K562 (cell line): Measurements from ENCODE around the gene MPIG6B. TPM values are rescaled to one million over a fixed set of nuclear protein-coding genes. Genes with fewer than 3 reads are reported as not detected.
A peak's percentile ranks its signal among the peaks of the same experiment; 100 is the strongest.

Experiments used
- ATAC-seq: fragments of 200-7000 bp; cut with Tn5 transposase; 3 replicates; pipeline ENCODE4 v1.9.1; 2020; ENCODE audit warnings: moderate library complexity
- BruUV-seq: library from RNA; stranded (reverse); fragments of 400-500 nt; replicated peaks from 2 replicates; lab custom pipeline; 2021; lab: Mats Ljungman, UMichigan
- CTCF ChIA-PET: fragments of 300-600 bp; formaldehyde crosslinking; extraction: SDS; loops from one replicate; lab custom pipeline; 2021; ENCODE audit warnings: low intra/inter-chr PET ratio; lab: Yijun Ruan, JAX
- POLR2A ChIA-PET: fragments of 300-600, 350-650 bp; sonication (Branson Sonifier 250); formaldehyde crosslinking; extraction: SDS; loops from one replicate; lab custom pipeline; 2021; ENCODE audit warnings: antibody characterized with exemption, inconsistent platforms; lab: Yijun Ruan, JAX
- DNase-seq, 4 experiments: peaks; one replicate each; pipeline versions ENCODE4 v3.0.0 to v3.0.0-alpha.2; 2011 to 2018; ENCODE audit warnings: low spot score in 3 of 4, mixed read lengths in 3 of 4; ENCODE audit errors: extremely low read depth in 1 of 4
- FAIRE-seq: peaks from 2 replicates; lab custom pipeline; 2011; peaks lifted over from hg19 to GRCh38; lab: Jason Lieb, UNC
- H2AFZ ChIP-seq: 2 replicates; pipeline ENCODE4 v1.6.0; 2011; ENCODE audit warnings: low read depth, low read length, control low read depth, inconsistent platforms
- H3K27ac ChIP-seq: fragments of 200-600 bp; 3 replicates; pipeline ENCODE4 v1.8.0; 2011; ENCODE audit warnings: low read depth, mild to moderate bottlenecking, control low read depth, inconsistent platforms, low read length, moderate library complexity, mixed read lengths; ENCODE audit errors: extremely low read depth
- H3K27me3 ChIP-seq, 2 experiments: fragments of 300-600 bp in 1 of 2; 2 replicates in 1 of 2; 3 replicates in 1 of 2; pipeline versions ENCODE4 v1.6.0 to v1.8.0; 2011; ENCODE audit warnings: inconsistent platforms in 2 of 2, low read length in 2 of 2, mild to moderate bottlenecking in 1 of 2, mixed read lengths in 1 of 2, moderate library complexity in 1 of 2; ENCODE audit not compliant: control insufficient read depth in 2 of 2, insufficient read depth in 2 of 2
- H3K36me3 ChIP-seq: fragments of 300-600 bp; 3 replicates; pipeline ENCODE4 v1.8.0; 2011; ENCODE audit warnings: mild to moderate bottlenecking, low read length, inconsistent platforms; ENCODE audit not compliant: control insufficient read depth, insufficient read depth
- H3K4me1 ChIP-seq, 2 experiments: fragments of 200-600 bp in 1 of 2; replicated peaks in 1 of 2; 2 replicates in 1 of 2; 3 replicates in 1 of 2; pipeline versions ENCODE4 v1.5.1 to v1.8.0; 2011; ENCODE audit warnings: inconsistent platforms in 2 of 2, low read length in 2 of 2, mild to moderate bottlenecking in 1 of 2, mixed read lengths in 1 of 2, moderate library complexity in 1 of 2; ENCODE audit not compliant: control insufficient read depth in 2 of 2, insufficient read depth in 2 of 2
- H3K4me2 ChIP-seq: 2 replicates; pipeline ENCODE4 v1.6.1; 2011; ENCODE audit warnings: low read length, control low read depth, inconsistent platforms, mixed read lengths; ENCODE audit not compliant: insufficient read depth
- H3K4me3 ChIP-seq: fragments of 200-600 bp; sonication (generic), shearing (Covaris generic); 2 replicates; pipeline ENCODE4 v1.5.1; 2016; ENCODE audit warnings: control low read depth, inconsistent platforms
- H3K79me2 ChIP-seq: fragments of 200-600 bp; 3 replicates; pipeline ENCODE4 v1.8.0; 2011; ENCODE audit warnings: low read length, inconsistent platforms; ENCODE audit not compliant: control insufficient read depth, insufficient read depth
- H3K9ac ChIP-seq, 2 experiments: 2 replicates each; pipeline versions ENCODE4 v1.6.0 to v1.6.1; 2011; ENCODE audit warnings: low read depth in 2 of 2, low read length in 2 of 2, control low read depth in 1 of 2, inconsistent platforms in 1 of 2, mild to moderate bottlenecking in 1 of 2, mixed read lengths in 1 of 2; ENCODE audit not compliant: insufficient read depth in 1 of 2
- H3K9me1 ChIP-seq: one replicate; pipeline ENCODE4 v1.6.0; 2011; ENCODE audit warnings: inconsistent platforms, mild to moderate bottlenecking, low read length, moderate library complexity; ENCODE audit not compliant: control insufficient read depth, insufficient read depth
- H3K9me3 ChIP-seq: replicated peaks from 2 replicates; pipeline ENCODE4 v1.5.1; 2011; ENCODE audit warnings: low read depth, low read length, inconsistent platforms; ENCODE audit not compliant: control insufficient read depth, insufficient read depth
- H4K20me1 ChIP-seq: replicated peaks from 2 replicates; pipeline ENCODE4 v1.6.1; 2011; ENCODE audit warnings: low read length, inconsistent platforms, mixed read lengths; ENCODE audit not compliant: control insufficient read depth, insufficient read depth
- BDP1 ChIP-seq: IDR thresholded peaks from 3 replicates; pipeline ENCODE4 v1.6.1; 2011; ENCODE audit not compliant: insufficient read length, insufficient read depth
- BRF1 ChIP-seq: IDR thresholded peaks from 3 replicates; pipeline ENCODE4 v1.6.1; 2011; ENCODE audit warnings: borderline replicate concordance, mild to moderate bottlenecking; ENCODE audit not compliant: insufficient read length; ENCODE audit errors: extremely low read depth
- CHCHD3 ChIP-seq: fragments of 250-450 bp; sonication (Bioruptor Pico); IDR thresholded peaks from 2 replicates; pipeline ENCODE4 v2.1.2; 2022; ENCODE audit warnings: mild to moderate bottlenecking
- DNMT1 ChIP-seq: fragments of 450-650 bp; IDR thresholded peaks from 2 replicates; pipeline ENCODE4 v1.6.1; 2016; ENCODE audit warnings: antibody characterized with exemption, mild to moderate bottlenecking
- ELF1 ChIP-seq: fragments of 200-800 bp; sonication (Bioruptor generic); IDR thresholded peaks from 2 replicates; pipeline ENCODE4 v1.6.1; 2016; ENCODE audit warnings: missing genetic modification characterization, missing compliant biosample characterization
- FIP1L1 ChIP-seq: fragments of 200-400 bp; formaldehyde crosslinking; IDR thresholded peaks from 2 replicates; pipeline ENCODE4 v1.6.1; 2018; ENCODE audit warnings: mild to moderate bottlenecking, low read depth, low read length; ENCODE audit not compliant: poor library complexity, severe bottlenecking
- GTF2A2 ChIP-seq: IDR thresholded peaks from 2 replicates; pipeline ENCODE4 v1.6.1; 2016; ENCODE audit warnings: mild to moderate bottlenecking, missing genetic modification characterization, missing compliant biosample characterization
- KDM2B ChIP-seq: fragments of 250-450 bp; sonication (Bioruptor Pico); IDR thresholded peaks from 2 replicates; pipeline ENCODE4 v1.8.0; 2021; ENCODE audit warnings: mild to moderate bottlenecking, moderate library complexity
- KDM5B ChIP-seq: fragments of 200-600 bp; sonication (generic); IDR thresholded peaks from 2 replicates; pipeline ENCODE4 v1.6.1; 2012; ENCODE audit warnings: low read depth, mild to moderate bottlenecking, moderate library complexity, low read length, control low read depth, inconsistent platforms; ENCODE audit not compliant: insufficient replicate concordance
- L3MBTL2 ChIP-seq: fragments of 450-650 bp; IDR thresholded peaks from 2 replicates; pipeline ENCODE4 v1.6.1; 2016; ENCODE audit warnings: mild to moderate bottlenecking, moderate library complexity
- PTBP1 ChIP-seq: fragments of 200-400 bp; formaldehyde crosslinking; IDR thresholded peaks from 2 replicates; pipeline ENCODE4 v1.6.1; 2017; ENCODE audit warnings: low read depth, low read length
- SETDB1 ChIP-seq: IDR thresholded peaks from one replicate; pipeline ENCODE4 v1.6.1; 2012; ENCODE audit warnings: low read length, control low read depth, inconsistent platforms
- TGIF2 ChIP-seq: sonication (generic); formaldehyde crosslinking; IDR thresholded peaks from 2 replicates; pipeline ENCODE4 v1.8.1; 2022; ENCODE audit warnings: mild to moderate bottlenecking, missing genetic modification reagents, moderate library complexity
- ZNF263 ChIP-seq: sonication (generic); formaldehyde crosslinking; IDR thresholded peaks from 2 replicates; pipeline ENCODE4 v1.8.0; 2022; ENCODE audit warnings: mild to moderate bottlenecking, missing genetic modification reagents, borderline replicate concordance
- ZNF282 ChIP-seq: sonication (generic); formaldehyde crosslinking; IDR thresholded peaks from 2 replicates; pipeline ENCODE4 v1.8.1; 2023; ENCODE audit warnings: missing genetic modification reagents
- ZNF695 ChIP-seq: fragments of 450-650 bp; formaldehyde crosslinking; IDR thresholded peaks from 2 replicates; pipeline ENCODE4 v1.4.0; 2020; ENCODE audit warnings: mild to moderate bottlenecking, moderate library complexity
- WGBS: fragments of 100-300 bp; shearing (Covaris generic); methylation state at CpG from one replicate; pipeline ENCODE4 v1.1.6; 2016; ENCODE audit warnings: low coverage, mixed read lengths; ENCODE audit not compliant: insufficient coverage; ENCODE audit errors: missing lambda C conversion rate; 5-methylcytosine and 5-hydroxymethylcytosine counted together
- in situ Hi-C: fragments of 300-500 bp; cut with MboI; formaldehyde crosslinking; loops from 4 replicates; pipeline ENCODE4 v1.15.0; 2018; ENCODE audit warnings: inconsistent platforms, mixed read lengths
- intact Hi-C: fragments of 100-400 bp; cut with micrococcal nuclease; formaldehyde crosslinking; loops from 2 replicates; pipeline ENCODE4 v1.14.2; 2022
- polyA plus RNA-seq, 8 experiments: library from polyadenylated mRNA; depleted of rRNA in 4 of 8; stranded (reverse) in 5 of 8; unstranded in 3 of 8; fragments of >200 nt; fragmentation: Nextera tagmentation in 2 of 8; fragmentation: Illumina TruSeq in 1 of 8; extraction: Ambion mirVana in 2 of 8; extraction: Trizol in 1 of 8; gene quantifications; 2 replicates each; pipeline versions ENCODE4 v1.2.1 to v1.2.3, GENCODE V29; 2011 to 2014; ENCODE audit warnings: inconsistent platforms in 1 of 8, missing spikeins in 1 of 8
- total RNA-seq, 7 experiments: library from RNA; depleted of rRNA in 6 of 7; stranded (reverse); fragments of >200 nt in 6 of 7; fragmentation: Illumina TruSeq in 2 of 7; extraction: Trizol in 2 of 7; gene quantifications; 2 replicates each; pipeline versions ENCODE4 v1.2.1 to v1.2.3, GENCODE V29; 2011 to 2021; ENCODE audit warnings: low replicate concordance in 1 of 7
- TF ChIP-seq, protein P1 (sequence below): IDR thresholded peaks from 2 replicates; pipeline ENCODE4 v1.6.1; 2012; ENCODE audit warnings: low read depth, low read length, improper control_type of control experiment, borderline replicate concordance

Gene MPIG6B
- total and polyA plus RNA-seq, 9 of the 15 experiments (the other 6 are each of a cell fraction or from before 2014, with no cell fraction given), result 0.11 to 1.2 (median 0.28) TPM; not detected in 1

DNA sequence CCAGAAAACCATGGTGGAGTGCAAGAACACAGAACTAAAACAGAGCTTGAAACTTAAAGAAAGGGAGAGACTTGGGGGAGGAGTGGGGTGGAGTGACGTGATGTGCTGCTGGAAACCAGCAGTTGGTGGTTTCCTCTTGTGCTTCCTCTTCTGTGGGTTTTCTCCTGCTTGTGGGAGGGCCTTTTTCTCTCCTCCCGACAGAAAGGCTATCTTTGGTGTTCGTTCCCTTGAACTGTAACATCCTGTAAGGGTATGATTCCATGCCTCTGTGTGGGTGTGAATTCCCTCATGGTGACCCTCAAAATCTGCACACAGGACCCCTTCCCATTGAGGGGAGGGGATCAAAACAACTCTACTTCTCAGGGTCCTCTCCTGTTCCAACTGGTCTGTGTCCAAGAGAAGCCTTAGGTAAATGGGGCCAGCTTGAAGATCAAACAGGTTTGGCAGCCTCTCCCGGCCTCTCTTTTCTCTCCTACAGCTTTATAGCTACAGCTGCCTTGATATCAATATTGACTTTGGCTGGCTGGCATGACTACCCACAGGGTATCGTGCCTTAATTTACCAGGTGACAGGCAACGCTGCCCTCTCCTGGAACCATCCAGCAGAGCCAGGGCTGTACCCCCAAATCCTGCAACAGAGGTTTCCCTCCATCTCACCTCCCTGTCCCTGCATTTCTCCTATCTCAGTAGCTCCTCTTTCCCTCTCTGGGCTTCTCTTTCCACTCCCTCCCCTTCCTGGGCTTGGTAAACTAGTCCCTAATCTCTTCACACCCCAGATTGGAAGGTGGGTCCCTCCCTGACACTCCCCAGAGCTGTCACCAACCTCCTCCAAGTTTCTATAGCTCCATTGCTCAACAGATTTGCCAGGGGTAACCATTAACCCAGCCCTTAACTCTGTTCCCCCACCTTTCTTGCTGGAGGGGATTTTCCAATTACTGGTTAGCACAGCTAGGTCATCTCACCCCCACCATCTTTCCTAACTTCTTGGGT is 15.1 kb downstream of the MPIG6B start (continued):
- TF ChIP-seq, protein P1, sequence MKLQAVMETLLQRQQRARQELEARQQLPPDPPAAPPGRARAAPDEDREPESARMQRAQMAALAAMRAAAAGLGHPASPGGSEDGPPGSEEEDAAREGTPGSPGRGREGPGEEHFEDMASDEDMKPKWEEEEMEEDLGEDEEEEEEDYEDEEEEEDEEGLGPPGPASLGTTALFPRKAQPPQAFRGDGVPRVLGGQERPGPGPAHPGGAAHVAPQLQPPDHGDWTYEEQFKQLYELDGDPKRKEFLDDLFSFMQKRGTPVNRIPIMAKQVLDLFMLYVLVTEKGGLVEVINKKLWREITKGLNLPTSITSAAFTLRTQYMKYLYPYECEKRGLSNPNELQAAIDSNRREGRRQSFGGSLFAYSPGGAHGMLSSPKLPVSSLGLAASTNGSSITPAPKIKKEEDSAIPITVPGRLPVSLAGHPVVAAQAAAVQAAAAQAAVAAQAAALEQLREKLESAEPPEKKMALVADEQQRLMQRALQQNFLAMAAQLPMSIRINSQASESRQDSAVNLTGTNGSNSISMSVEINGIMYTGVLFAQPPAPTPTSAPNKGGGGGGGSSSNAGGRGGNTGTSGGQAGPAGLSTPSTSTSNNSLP, result no peak; the same call in 1 of the 2 replicates
- 0 out of 2 replicates have a peak, but pooled peaks have one; percentile 32 for TF ChIP-seq CHCHD3
- TF ChIP-seq KDM2B (CRISPR knock-in tag), result 0 out of 2 replicates have a peak, but pooled peaks have one; percentile 76
- no peak for TF ChIP-seq L3MBTL2
- TF ChIP-seq BDP1, result no peak

DNA sequence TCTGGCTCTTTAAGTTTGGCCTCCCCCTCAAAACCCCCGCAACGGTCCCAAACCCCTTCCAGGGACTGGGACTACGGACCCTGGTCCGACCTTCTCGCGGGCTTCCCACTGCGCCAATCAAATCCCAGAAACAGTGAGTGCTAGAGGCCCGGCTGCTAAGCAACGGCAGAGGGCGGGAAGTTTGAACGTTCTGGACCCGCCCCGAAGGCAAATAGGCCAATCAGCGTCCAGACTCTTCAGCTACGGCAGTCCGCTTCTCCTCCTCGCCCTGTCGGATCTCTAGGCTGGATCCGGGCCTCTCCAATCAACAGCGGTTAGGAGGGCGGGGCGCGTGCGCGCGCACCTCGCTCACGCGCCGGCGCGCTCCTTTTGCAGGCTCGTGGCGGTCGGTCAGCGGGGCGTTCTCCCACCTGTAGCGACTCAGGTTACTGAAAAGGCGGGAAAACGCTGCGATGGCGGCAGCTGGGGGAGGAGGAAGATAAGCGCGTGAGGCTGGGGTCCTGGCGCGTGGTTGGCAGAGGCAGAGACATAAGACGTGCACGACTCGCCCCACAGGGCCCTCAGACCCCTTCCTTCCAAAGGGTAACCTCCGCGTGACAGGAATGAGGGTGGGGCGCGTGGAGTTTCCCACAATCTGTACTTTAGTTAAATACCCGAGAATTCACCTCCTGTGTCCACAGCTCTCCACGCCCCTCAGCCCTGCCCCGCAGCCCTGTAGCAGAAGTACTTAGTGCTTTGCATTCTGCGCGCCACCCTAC is 16.6 kb downstream of the MPIG6B start, which contains the start of gene MSH5:
MSH5 (plus strand) TSS at position 367 of the 758 bp plus-strand sequence. CDS start 462 bp downstream, outside the sequence.
- H3K9me3 ChIP-seq, result no peaks in the 10 kb centered on the region
- peak within 1 kb of the TSS; percentile 92 to 99 for H3K9ac ChIP-seq
- BruUV-seq, result TSS peak; percentile 79
- H3K79me2 ChIP-seq, result peaks cover 69% of the 10 kb centered on the region
- H3K9me1 ChIP-seq, result no peaks in the 10 kb centered on the region
- under 1% methylated on average over 58 of the region's 58 CpGs for WGBS
- H3K27me3 ChIP-seq, result no peaks in the 10 kb centered on the region
- in situ Hi-C loops, result no loop called here
- FAIRE-seq, result peak; percentile 99
- intact Hi-C loops, result loop anchor here (2.0 to 10.0 kb wide), 3 partner anchors 87 to 389 kb away; partner anchors contain the start of genes ATF6B, DXO and HSPA1B
- peaks cover 56 to 61% of the 10 kb centered on the region in 2 experiments for H3K4me1 ChIP-seq
- peak within 1 kb of the TSS; percentile 64 for H3K4me3 ChIP-seq
- ATAC-seq, result peak; percentile 84
- POLR2A ChIA-PET, result interaction anchor here (0.9 to 13.1 kb wide), 28 partner anchors 10 to 181 kb away, joined by 3 to 236 read pairs (median 8); partner anchors contain the start of genes ABHD16A, BAG6, C6orf47 and CSNK2B
- peaks cover 9% of the 10 kb centered on the region; the same call in 1 of the 2 replicates for H4K20me1 ChIP-seq
- H3K36me3 ChIP-seq, result peaks cover 49% of the 10 kb centered on the region
- DNase-seq, result peak; percentile 100
- peak within 1 kb of the TSS; percentile 95 for H3K27ac ChIP-seq
- peak within 1 kb of the TSS; percentile 77 for H2AFZ ChIP-seq
- H3K4me2 ChIP-seq, result peak within 1 kb of the TSS; percentile 93
- CTCF ChIA-PET, result no interaction called here
- TF ChIP-seq ZNF263 (CRISPR knock-in tag), result no peak
- peak; percentile 50 for TF ChIP-seq KDM5B
- 0 out of 2 replicates have a peak, but pooled peaks have one; percentile 0 for TF ChIP-seq PTBP1
- no peak for TF ChIP-seq BRF1
- peak; percentile 97 for TF ChIP-seq FIP1L1
- TF ChIP-seq ZNF695 (CRISPR knock-in tag), result peak; percentile 86; the same call in 1 of the 2 replicates
- no peak for TF ChIP-seq GTF2A2
- TF ChIP-seq SETDB1, result peak; percentile 14
- TF ChIP-seq ELF1, result no peak
- TF ChIP-seq TGIF2, result no peak
- TF ChIP-seq ZNF282, result no peak
- peak; percentile 77; the same call in 1 of the 2 replicates for TF ChIP-seq DNMT1
